ENCODE results near the gene CCNYL1. TPM values are rescaled to one million over a fixed set of nuclear protein-coding genes. Genes with fewer than 3 reads are reported as not detected.

CCNYL1 gene
- total and polyA plus RNA-seq, 12 donors, result 2.0 to 13.3 (median 6.6) TPM

GRCh38 chr2:207784898-207785297, 73.5 kb downstream of the CCNYL1 start:
- intact Hi-C loops (cut with DNase I), result no loop called here
- WGBS, 4 donors, result 77 to 88% (median 82%) methylated on average over 4 to 5 of the region's 5 CpGs
- TF ChIP-seq POLR2A (IDR thresholded peaks at IDR 0.05) (no peak), CTCF (IDR thresholded peaks at IDR 0.05) (no peak)

GRCh38 chr2:207787017-207787416, 75.6 kb downstream of the CCNYL1 start:
- intact Hi-C loops (cut with DNase I), result no loop called here
- no peaks in the 10 kb centered on the region for H3K27me3 ChIP-seq
- no peaks in the 10 kb centered on the region for H3K9me3 ChIP-seq (replicated peaks in 1 of 3)
- WGBS, 4 donors, result 67 to 78% (median 73%) methylated on average over 3 of the region's 3 CpGs
- TF ChIP-seq CTCF (IDR thresholded peaks at IDR 0.05), result no peak
- no peak for TF ChIP-seq POLR2A (IDR thresholded peaks at IDR 0.05)
- H3K36me3 ChIP-seq (replicated peaks in 1 of 2), result no peaks in the 10 kb centered on the region
- peak in 4 of 7 donors; percentile 17 to 29 (median 26) for DNase-seq
- no peak overlapping the region for H3K4me3 ChIP-seq
- H3K4me1 ChIP-seq (replicated peaks in 1 of 2), result no peaks in the 10 kb centered on the region
- H3K27ac ChIP-seq, result no peak overlapping the region

More at GRCh38 chr2:207784898-207785297, 73.5 kb downstream of the CCNYL1 start:
- H3K4me3 ChIP-seq, result no peak overlapping the region
- no peaks in the 10 kb centered on the region for H3K27me3 ChIP-seq
- no peak for DNase-seq
- H3K4me1 ChIP-seq (replicated peaks in 1 of 2), result no peaks in the 10 kb centered on the region
- no peak overlapping the region for H3K27ac ChIP-seq
- H3K9me3 ChIP-seq (replicated peaks in 1 of 3), result no peaks in the 10 kb centered on the region
- H3K36me3 ChIP-seq (replicated peaks in 1 of 2), result no peaks in the 10 kb centered on the region

- no peak for DNase-seq
- H3K27me3 ChIP-seq, result no peaks in the 10 kb centered on the region
- no peaks in the 10 kb centered on the region for H3K4me1 ChIP-seq (replicated peaks in 1 of 2)
- 63 to 76% (median 68%) methylated on average over 4 of the region's 4 CpGs for WGBS, 4 donors
- H3K36me3 ChIP-seq (replicated peaks in 1 of 2), result no peaks in the 10 kb centered on the region
- TF ChIP-seq POLR2A (IDR thresholded peaks at IDR 0.05), result no peak
- TF ChIP-seq CTCF (IDR thresholded peaks at IDR 0.05), result no peak
- H3K9me3 ChIP-seq (replicated peaks in 1 of 3), result no peaks in the 10 kb centered on the region
- H3K4me3 ChIP-seq, result no peak overlapping the region
- intact Hi-C loops (cut with DNase I), result no loop called here
- H3K27ac ChIP-seq, result no peak overlapping the region
These were observed 76.4 kb downstream of the CCNYL1 start for GRCh38 chr2:207787800-207788199.

- TF ChIP-seq POLR2A (IDR thresholded peaks at IDR 0.05) (no peak), CTCF (IDR thresholded peaks at IDR 0.05) (no peak)
- Histone ChIP-seq H3K9me3 (replicated peaks in 1 of 3) (no peaks in the 10 kb centered on the region), H3K4me3 (no peak overlapping the region), H3K27me3 (no peaks in the 10 kb centered on the region), H3K36me3 (replicated peaks in 1 of 2) (no peaks in the 10 kb centered on the region), H3K4me1 (replicated peaks in 1 of 2) (no peaks in the 10 kb centered on the region), H3K27ac (no peak overlapping the region)
- WGBS, 4 donors, result 82 to 100% (median 88%) methylated on average over 1 of the region's 1 CpG
- intact Hi-C loops (cut with DNase I), result no loop called here
- DNase-seq, result no peak
These were observed 79.5 kb downstream of the CCNYL1 start for GRCh38 chr2:207790898-207791297.

Measured in adrenal gland (tissue), 12 donors.